OCI-LY3 (cell line): ENCODE data around the gene CFAP54.

Experiments used
- H2AFZ ChIP-seq: fragments of 200-600, 300-600 bp; shearing (Covaris generic); 2 replicates; pipeline ENCODE4 v1.6.0; 2014; ENCODE audit warnings: antibody characterized with exemption, low read depth, low read length
- H3K27ac ChIP-seq: fragments of 200-600, 300-600 bp; sonication (generic); 2 replicates; pipeline ENCODE4 v1.5.1; 2014; ENCODE audit warnings: mild to moderate bottlenecking, low read length, moderate library complexity, mixed read lengths
- H3K27me3 ChIP-seq: fragments of 200-600, 300-600 bp; sonication (generic); 2 replicates; pipeline ENCODE4 v1.6.1; 2014; ENCODE audit warnings: low read depth, low read length, mixed read lengths
- H3K36me3 ChIP-seq: fragments of 200-600, 300-600 bp; sonication (generic); replicated peaks from 2 replicates; pipeline ENCODE3; 2014; ENCODE audit warnings: low read depth, low read length, mixed read lengths
- H3K4me1 ChIP-seq: fragments of 300-600, 200-600 bp; sonication (generic); 2 replicates; pipeline ENCODE4 v1.6.1; 2014; ENCODE audit warnings: low read length, mixed read lengths
- H3K4me2 ChIP-seq: fragments of 200-600, 300-600 bp; sonication (generic); 2 replicates; pipeline ENCODE4 v1.6.1; 2014; ENCODE audit warnings: low read length, mixed read lengths
- H3K4me3 ChIP-seq: fragments of 300-600, 200-600 bp; sonication (generic); 2 replicates; pipeline ENCODE4 v1.5.1; 2014; ENCODE audit warnings: antibody characterized with exemption, mild to moderate bottlenecking, low read length, moderate library complexity
- H3K79me2 ChIP-seq: fragments of 300-600, 200-600 bp; shearing (Covaris generic); 2 replicates; pipeline ENCODE4 v1.6.1; 2014; ENCODE audit warnings: mild to moderate bottlenecking, low read length, mixed read lengths
- H3K9ac ChIP-seq: fragments of 300-600, 200-600 bp; shearing (Covaris generic); 2 replicates; pipeline ENCODE4 v1.6.0; 2014; ENCODE audit warnings: mild to moderate bottlenecking, low read length, moderate library complexity
- H3K9me3 ChIP-seq: fragments of 200-600, 300-600 bp; shearing (Covaris generic); 2 replicates; pipeline ENCODE4 v1.6.1; 2014; ENCODE audit warnings: low read length, mixed read lengths; ENCODE audit not compliant: insufficient read depth
- H4K20me1 ChIP-seq: fragments of 200-600, 300-600 bp; sonication (generic); 2 replicates; pipeline ENCODE4 v1.6.1; 2016; ENCODE audit warnings: low read length, mixed read lengths; ENCODE audit not compliant: insufficient read depth
- EZH2phosphoT487 ChIP-seq: fragments of 200-600 bp; shearing (Covaris generic); IDR thresholded peaks from 2 replicates; pipeline ENCODE4 v1.6.1; 2018; ENCODE audit warnings: antibody characterized with exemption, mixed run types, low read depth
- TF ChIP-seq, protein P1 (sequence below): fragments of 200-600, 300-600 bp; sonication (generic); IDR thresholded peaks from 2 replicates; pipeline ENCODE4 v1.5.1; 2014; ENCODE audit warnings: antibody characterized with exemption, low read length, low read depth

Gene CFAP54

DNA sequence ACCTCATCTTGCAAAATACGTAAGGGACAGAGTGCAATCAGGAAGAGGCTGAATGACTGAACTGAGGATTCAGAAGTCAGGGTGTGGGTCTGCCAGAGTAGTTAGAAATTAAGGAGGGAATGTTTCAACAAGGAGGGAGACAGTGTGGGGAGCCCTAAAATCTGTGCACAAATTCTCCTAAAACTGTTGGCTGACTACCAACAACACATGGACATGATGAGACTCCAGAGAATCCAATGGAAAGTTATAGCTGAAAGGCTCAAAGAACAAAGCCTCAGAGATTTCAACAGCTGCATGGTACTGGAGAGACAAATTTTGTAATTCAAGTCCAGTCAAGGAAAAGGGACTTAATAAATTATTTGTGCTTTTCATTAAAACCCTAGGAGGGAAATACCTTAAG is 381.6 kb downstream of the CFAP54 start:
- TF ChIP-seq EZH2phosphoT487: no peak
- TF ChIP-seq, protein P1, sequence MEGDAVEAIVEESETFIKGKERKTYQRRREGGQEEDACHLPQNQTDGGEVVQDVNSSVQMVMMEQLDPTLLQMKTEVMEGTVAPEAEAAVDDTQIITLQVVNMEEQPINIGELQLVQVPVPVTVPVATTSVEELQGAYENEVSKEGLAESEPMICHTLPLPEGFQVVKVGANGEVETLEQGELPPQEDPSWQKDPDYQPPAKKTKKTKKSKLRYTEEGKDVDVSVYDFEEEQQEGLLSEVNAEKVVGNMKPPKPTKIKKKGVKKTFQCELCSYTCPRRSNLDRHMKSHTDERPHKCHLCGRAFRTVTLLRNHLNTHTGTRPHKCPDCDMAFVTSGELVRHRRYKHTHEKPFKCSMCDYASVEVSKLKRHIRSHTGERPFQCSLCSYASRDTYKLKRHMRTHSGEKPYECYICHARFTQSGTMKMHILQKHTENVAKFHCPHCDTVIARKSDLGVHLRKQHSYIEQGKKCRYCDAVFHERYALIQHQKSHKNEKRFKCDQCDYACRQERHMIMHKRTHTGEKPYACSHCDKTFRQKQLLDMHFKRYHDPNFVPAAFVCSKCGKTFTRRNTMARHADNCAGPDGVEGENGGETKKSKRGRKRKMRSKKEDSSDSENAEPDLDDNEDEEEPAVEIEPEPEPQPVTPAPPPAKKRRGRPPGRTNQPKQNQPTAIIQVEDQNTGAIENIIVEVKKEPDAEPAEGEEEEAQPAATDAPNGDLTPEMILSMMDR: no peak
- no peaks in the 10 kb centered on the region for H3K9me3 ChIP-seq
- H3K27ac ChIP-seq: no peak overlapping the region
- no peaks in the 10 kb centered on the region for H4K20me1 ChIP-seq
- no peak overlapping the region for H3K9ac ChIP-seq
- H3K36me3 ChIP-seq: no peaks in the 10 kb centered on the region
- no peak overlapping the region for H2AFZ ChIP-seq
- H3K27me3 ChIP-seq: no peaks in the 10 kb centered on the region
- no peaks in the 10 kb centered on the region for H3K79me2 ChIP-seq
- H3K4me2 ChIP-seq: no peak overlapping the region
- no peaks in the 10 kb centered on the region for H3K4me1 ChIP-seq
- H3K4me3 ChIP-seq: no peak overlapping the region

DNA sequence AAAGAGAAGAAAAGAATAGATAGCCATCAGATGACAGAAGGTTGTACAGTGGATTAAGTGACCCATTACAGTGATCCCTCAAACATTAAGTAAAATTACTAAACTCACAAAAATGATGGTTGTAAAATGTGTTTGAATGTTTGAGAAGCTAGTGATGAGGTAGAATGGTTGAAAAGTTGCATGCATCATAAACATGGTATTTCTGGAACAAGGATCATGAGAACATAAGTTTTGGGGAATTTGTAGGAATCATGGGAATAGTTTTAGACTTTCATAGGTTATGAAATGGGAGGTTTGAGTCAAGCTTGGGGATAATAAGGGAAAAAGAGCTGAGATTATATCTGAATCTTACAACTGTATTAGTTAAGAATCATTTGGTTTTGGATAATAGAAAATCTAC is 383.6 kb downstream of the CFAP54 start:
- Histone ChIP-seq H3K36me3 (no peaks in the 10 kb centered on the region), H4K20me1 (no peaks in the 10 kb centered on the region), H3K4me2 (no peak overlapping the region), H3K27me3 (0 out of 2 replicates have a peak, but pooled peaks cover 7% of the 10 kb centered on the region), H3K4me3 (no peak overlapping the region), H2AFZ (no peak overlapping the region), H3K4me1 (no peaks in the 10 kb centered on the region), H3K9ac (no peak overlapping the region), H3K79me2 (no peaks in the 10 kb centered on the region), H3K9me3 (no peaks in the 10 kb centered on the region), H3K27ac (no peak overlapping the region)
- TF ChIP-seq EZH2phosphoT487: no peak
- TF ChIP-seq, protein P1: no peak

DNA sequence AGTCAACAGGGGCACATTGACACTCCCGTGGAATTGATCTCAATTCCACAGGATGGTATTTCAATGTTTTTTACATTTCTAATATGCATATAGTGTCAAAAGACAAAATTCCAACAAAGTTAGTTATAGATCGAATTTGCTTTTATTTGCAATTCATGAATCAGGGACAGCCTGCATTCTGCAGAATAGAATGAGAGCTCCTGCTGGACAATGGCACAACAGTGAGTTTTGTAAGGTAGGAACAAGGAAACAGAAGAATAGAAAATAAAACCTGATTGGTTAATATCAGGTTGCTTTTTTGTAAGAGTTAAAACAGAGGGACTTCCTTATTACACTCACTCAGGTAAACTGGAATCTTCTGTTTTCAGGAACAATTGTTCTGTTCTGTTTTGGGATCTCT is 384.8 kb downstream of the CFAP54 start:
- Histone ChIP-seq H3K4me2 (no peak overlapping the region), H3K27me3 (0 out of 2 replicates have a peak, but pooled peaks cover 7% of the 10 kb centered on the region), H2AFZ (no peak overlapping the region), H3K4me3 (no peak overlapping the region), H3K79me2 (no peaks in the 10 kb centered on the region), H3K4me1 (no peaks in the 10 kb centered on the region), H4K20me1 (no peaks in the 10 kb centered on the region), H3K36me3 (no peaks in the 10 kb centered on the region), H3K27ac (no peak overlapping the region), H3K9ac (no peak overlapping the region), H3K9me3 (no peaks in the 10 kb centered on the region)
- TF ChIP-seq, protein P1: no peak
- TF ChIP-seq EZH2phosphoT487: no peak

DNA sequence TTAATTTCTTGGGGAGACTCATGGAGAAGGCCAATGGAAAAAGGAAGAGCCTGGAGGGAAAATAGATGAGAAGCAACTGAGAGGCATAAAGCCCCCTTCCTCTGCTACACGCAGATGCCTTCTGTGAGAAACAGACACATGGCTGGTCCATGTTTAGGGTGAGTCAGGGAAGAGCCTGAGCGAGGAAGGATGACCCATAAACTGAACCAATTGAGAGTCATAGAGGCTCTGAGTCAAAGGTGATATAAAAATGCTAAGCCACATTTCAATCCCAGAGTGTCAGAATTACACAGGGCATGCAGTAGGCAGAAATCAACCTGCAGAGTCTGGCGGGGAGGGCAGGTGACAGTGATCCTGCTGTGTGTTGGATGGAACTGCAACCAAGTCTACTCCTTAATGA is 387.6 kb downstream of the CFAP54 start:
- Histone ChIP-seq H3K9me3 (no peaks in the 10 kb centered on the region), H3K4me1 (no peaks in the 10 kb centered on the region), H3K27me3 (0 out of 2 replicates have a peak, but pooled peaks cover 7% of the 10 kb centered on the region), H4K20me1 (no peaks in the 10 kb centered on the region), H3K27ac (no peak overlapping the region), H3K79me2 (no peaks in the 10 kb centered on the region), H3K9ac (no peak overlapping the region), H2AFZ (no peak overlapping the region), H3K36me3 (no peaks in the 10 kb centered on the region), H3K4me3 (no peak overlapping the region), H3K4me2 (no peak overlapping the region)
- TF ChIP-seq EZH2phosphoT487: no peak
- TF ChIP-seq, protein P1: no peak
